ENCODE data around the gene PTPN11.
A peak's percentile ranks its signal among the peaks of the same experiment; 100 is the strongest.
"Not testable (repeated sequence)": the region's sequence is repeated elsewhere in the genome, so short reads cannot be mapped to it uniquely, and the experiment has no call there.

The PTPN11 gene

GRCh38 chr12:112381406-112381882 is 37.3 kb upstream of the PTPN11 start:
- CTCF ChIA-PET, result no interaction called here
- Histone ChIP-seq H3K27me3 (replicated peaks in 2 of 5; ENCODE audit: control insufficient read depth in 4 of 5, insufficient read depth in 5 of 5, low read length in 4 of 5) (no peaks in the 10 kb centered on the region), H3K9me3 (ENCODE audit: control extremely low read depth in 1 of 5, control insufficient read depth in 4 of 5, insufficient read depth in 2 of 5, low read depth in 1 of 5, low read length in 4 of 5) (no peaks in the 10 kb centered on the region), H3K27ac (ENCODE audit: insufficient read depth in 1 of 2, low read depth in 1 of 2, low read length in 2 of 2, poor library complexity in 1 of 2, severe bottlenecking in 2 of 2) (peak overlapping the region; percentile 81 to 87), H3K36me3 (ENCODE audit: control insufficient read depth in 4 of 4, insufficient read depth in 4 of 4, low read length in 3 of 4) (no peaks in the 10 kb centered on the region), H3K4me1 (ENCODE audit: control extremely low read depth in 1 of 4, control insufficient read depth in 4 of 4, insufficient read depth in 4 of 4, low read length in 3 of 4) (peaks cover 1 to 15% (median 14%) of the 10 kb centered on the region in 4 experiments), H3K4me3 (ENCODE audit: control insufficient read depth in 1 of 7, extremely low read depth in 1 of 7, insufficient read depth in 4 of 7, low read depth in 2 of 7, low read length in 6 of 7) (peak overlapping the region; percentile 46 to 97 (median 83))
- peak; percentile 24 to 74 (median 67) for DNase-seq
- POLR2A ChIA-PET, result no interaction called here
- WGBS (ENCODE audit: insufficient coverage), result 0% methylated on average over 19 of the region's 33 CpGs

GRCh38 chr12:112381883-112382796 is 36.6 kb upstream of the PTPN11 start, which contains the start of gene HECTD4:
Gene HECTD4, minus strand, starts transcription at chr12:112382431. Its CDS starts 303 bp downstream, at chr12:112382128.
- Histone ChIP-seq H3K4me1 (ENCODE audit: control extremely low read depth in 1 of 4, control insufficient read depth in 4 of 4, insufficient read depth in 4 of 4, low read length in 3 of 4) (peaks cover 1 to 19% (median 14%) of the 10 kb centered on the region in 4 experiments), H3K9me3 (ENCODE audit: control extremely low read depth in 1 of 5, control insufficient read depth in 4 of 5, insufficient read depth in 2 of 5, low read depth in 1 of 5, low read length in 4 of 5) (no peaks in the 10 kb centered on the region), H3K27me3 (replicated peaks in 2 of 5; ENCODE audit: control insufficient read depth in 4 of 5, insufficient read depth in 5 of 5, low read length in 4 of 5) (no peaks in the 10 kb centered on the region), H3K27ac (ENCODE audit: insufficient read depth in 1 of 2, low read depth in 1 of 2, low read length in 2 of 2, poor library complexity in 1 of 2, severe bottlenecking in 2 of 2) (peak within 1 kb of the TSS; percentile 81 to 87), H3K4me3 (ENCODE audit: control insufficient read depth in 1 of 7, extremely low read depth in 1 of 7, insufficient read depth in 4 of 7, low read depth in 2 of 7, low read length in 6 of 7) (peak within 1 kb of the TSS; percentile 46 to 97 (median 83)), H3K36me3 (ENCODE audit: control insufficient read depth in 4 of 4, insufficient read depth in 4 of 4, low read length in 3 of 4) (no peaks in the 10 kb centered on the region)
- DNase-seq, result peak; percentile 84 to 91 (median 89)
- ChIA-PET POLR2A (interaction anchor here (0.6 kb wide), 1 partner anchor 437 kb away, joined by 5 read pairs; no protein-coding TSS in a partner anchor), CTCF (no interaction called here)
- WGBS (ENCODE audit: insufficient coverage), result under 1% methylated on average over 94 of the region's 106 CpGs

GRCh38 chr12:112382866-112383265 is 35.9 kb upstream of the PTPN11 start:
- WGBS (ENCODE audit: insufficient coverage), result 100% methylated on average over 5 of the region's 11 CpGs
- ChIA-PET POLR2A (interaction anchor here (0.6 kb wide), 1 partner anchor 438 kb away, joined by 5 read pairs; no protein-coding TSS in a partner anchor), CTCF (interaction anchor here (0.9 to 7.1 kb wide), 2 partner anchors 23 to 184 kb away, joined by 3 to 67 read pairs; no protein-coding TSS in a partner anchor)
- H3K27ac ChIP-seq (ENCODE audit: insufficient read depth in 1 of 2, low read depth in 1 of 2, low read length in 2 of 2, poor library complexity in 1 of 2, severe bottlenecking in 2 of 2), result peak overlapping the region in 1 of 2 experiments; percentile 74
- no peaks in the 10 kb centered on the region for H3K27me3 ChIP-seq (replicated peaks in 2 of 5; ENCODE audit: control insufficient read depth in 4 of 5, insufficient read depth in 5 of 5, low read length in 4 of 5)
- no peaks in the 10 kb centered on the region for H3K9me3 ChIP-seq (ENCODE audit: control extremely low read depth in 1 of 5, control insufficient read depth in 4 of 5, insufficient read depth in 2 of 5, low read depth in 1 of 5, low read length in 4 of 5)
- no peaks in the 10 kb centered on the region for H3K36me3 ChIP-seq (ENCODE audit: control insufficient read depth in 4 of 4, insufficient read depth in 4 of 4, low read length in 3 of 4)
- peaks cover 1 to 19% (median 15%) of the 10 kb centered on the region in 4 experiments for H3K4me1 ChIP-seq (ENCODE audit: control extremely low read depth in 1 of 4, control insufficient read depth in 4 of 4, insufficient read depth in 4 of 4, low read length in 3 of 4)
- peak overlapping the region in 6 of 7 experiments; percentile 46 to 85 (median 80) for H3K4me3 ChIP-seq (ENCODE audit: control insufficient read depth in 1 of 7, extremely low read depth in 1 of 7, insufficient read depth in 4 of 7, low read depth in 2 of 7, low read length in 6 of 7)
- DNase-seq, result no peak

GRCh38 chr12:112386726-112387125 is 32.0 kb upstream of the PTPN11 start:
- no peak overlapping the region for H3K4me3 ChIP-seq (ENCODE audit: control insufficient read depth in 1 of 7, extremely low read depth in 1 of 7, insufficient read depth in 4 of 7, low read depth in 2 of 7, low read length in 6 of 7)
- CTCF ChIA-PET, result interaction anchor here (0.8 to 7.1 kb wide), 22 partner anchors 9 to 442 kb away, joined by 3 to 67 read pairs (median 3); no protein-coding TSS in a partner anchor
- POLR2A ChIA-PET, result interaction anchor here (0.7 kb wide), 1 partner anchor 77 kb away, joined by 4 read pairs; no protein-coding TSS in a partner anchor
- peak in 1 of 3 donors; percentile 14 for DNase-seq
- 70% methylated on average over 2 of the region's 3 CpGs for WGBS (ENCODE audit: insufficient coverage)
- no peaks in the 10 kb centered on the region for H3K36me3 ChIP-seq (ENCODE audit: control insufficient read depth in 4 of 4, insufficient read depth in 4 of 4, low read length in 3 of 4)
- peaks cover 0 to 3% (median 0%) of the 10 kb centered on the region in 5 experiments for H3K27me3 ChIP-seq (replicated peaks in 2 of 5; ENCODE audit: control insufficient read depth in 4 of 5, insufficient read depth in 5 of 5, low read length in 4 of 5)
- peaks cover 1 to 7% (median 5%) of the 10 kb centered on the region in 4 experiments for H3K4me1 ChIP-seq (ENCODE audit: control extremely low read depth in 1 of 4, control insufficient read depth in 4 of 4, insufficient read depth in 4 of 4, low read length in 3 of 4)
- no peak overlapping the region for H3K27ac ChIP-seq (ENCODE audit: insufficient read depth in 1 of 2, low read depth in 1 of 2, low read length in 2 of 2, poor library complexity in 1 of 2, severe bottlenecking in 2 of 2)
- H3K9me3 ChIP-seq (ENCODE audit: control extremely low read depth in 1 of 5, control insufficient read depth in 4 of 5, insufficient read depth in 2 of 5, low read depth in 1 of 5, low read length in 4 of 5), result no peaks in the 10 kb centered on the region

- no peak overlapping the region for H3K27ac ChIP-seq (ENCODE audit: insufficient read depth in 1 of 2, low read depth in 1 of 2, low read length in 2 of 2, poor library complexity in 1 of 2, severe bottlenecking in 2 of 2)
- ChIA-PET CTCF (interaction anchor here (7.1 kb wide), 1 partner anchor 191 kb away, joined by 67 read pairs; no protein-coding TSS in a partner anchor), POLR2A (no interaction called here)
- no peaks in the 10 kb centered on the region for H3K36me3 ChIP-seq (ENCODE audit: control insufficient read depth in 4 of 4, insufficient read depth in 4 of 4, low read length in 3 of 4)
- H3K4me3 ChIP-seq (ENCODE audit: control insufficient read depth in 1 of 7, extremely low read depth in 1 of 7, insufficient read depth in 4 of 7, low read depth in 2 of 7, low read length in 6 of 7), result no peak overlapping the region
- peaks cover 0 to 7% (median under 1%) of the 10 kb centered on the region in 4 experiments for H3K4me1 ChIP-seq (ENCODE audit: control extremely low read depth in 1 of 4, control insufficient read depth in 4 of 4, insufficient read depth in 4 of 4, low read length in 3 of 4)
- H3K9me3 ChIP-seq (ENCODE audit: control extremely low read depth in 1 of 5, control insufficient read depth in 4 of 5, insufficient read depth in 2 of 5, low read depth in 1 of 5, low read length in 4 of 5), result no peaks in the 10 kb centered on the region
- no peak for DNase-seq
- WGBS (ENCODE audit: insufficient coverage), result 100% methylated on average over 1 of the region's 4 CpGs
- peaks cover 0 to 3% (median 0%) of the 10 kb centered on the region in 5 experiments for H3K27me3 ChIP-seq (replicated peaks in 2 of 5; ENCODE audit: control insufficient read depth in 4 of 5, insufficient read depth in 5 of 5, low read length in 4 of 5)
Observed at GRCh38 chr12:112389228-112389627, 29.5 kb upstream of the PTPN11 start.

GRCh38 chr12:112389922-112390654 is 28.7 kb upstream of the PTPN11 start:
- WGBS (ENCODE audit: insufficient coverage), result 100% methylated on average over 1 of the region's 4 CpGs
- CTCF ChIA-PET, result interaction anchor here (7.1 kb wide), 1 partner anchor 191 kb away, joined by 67 read pairs; no protein-coding TSS in a partner anchor
- not testable (repeated sequence) for H3K4me1 ChIP-seq (ENCODE audit: control extremely low read depth in 1 of 4, control insufficient read depth in 4 of 4, insufficient read depth in 4 of 4, low read length in 3 of 4)

More at GRCh38 chr12:112389922-112390654, 28.7 kb upstream of the PTPN11 start:
- H3K27ac ChIP-seq (ENCODE audit: insufficient read depth in 1 of 2, low read depth in 1 of 2, low read length in 2 of 2, poor library complexity in 1 of 2, severe bottlenecking in 2 of 2); POLR2A ChIA-PET; H3K36me3 ChIP-seq (ENCODE audit: control insufficient read depth in 4 of 4, insufficient read depth in 4 of 4, low read length in 3 of 4); H3K27me3 ChIP-seq (replicated peaks in 2 of 5; ENCODE audit: control insufficient read depth in 4 of 5, insufficient read depth in 5 of 5, low read length in 4 of 5); H3K4me3 ChIP-seq (ENCODE audit: control insufficient read depth in 1 of 7, extremely low read depth in 1 of 7, insufficient read depth in 4 of 7, low read depth in 2 of 7, low read length in 6 of 7); DNase-seq; H3K9me3 ChIP-seq (ENCODE audit: control extremely low read depth in 1 of 5, control insufficient read depth in 4 of 5, insufficient read depth in 2 of 5, low read depth in 1 of 5, low read length in 4 of 5): not testable (repeated sequence)
